Glutamatergic neuron (in vitro differentiated cells): ENCODE results near the gene KIF20B. TPM values are rescaled to one million over a fixed set of nuclear protein-coding genes. Genes with fewer than 3 reads are reported as not detected.

Experiments
- DNase-seq: peaks from one replicate; pipeline ENCODE4 v3.0.0; 2022
- H3K27ac Mint-ChIP-seq: one replicate; pipeline ENCODE4 v1.8.0; 2020; ENCODE audit warnings: mild to moderate bottlenecking, mixed read lengths, inconsistent platforms; ENCODE audit not compliant: unreplicated experiment
- H3K27me3 Mint-ChIP-seq: one replicate; pipeline ENCODE4 v1.8.0; 2020; ENCODE audit warnings: mild to moderate bottlenecking, moderate library complexity, mixed read lengths, inconsistent platforms; ENCODE audit not compliant: unreplicated experiment
- H3K36me3 Mint-ChIP-seq: one replicate; pipeline ENCODE4 v1.8.0; 2020; ENCODE audit warnings: mild to moderate bottlenecking, mixed read lengths, inconsistent platforms; ENCODE audit not compliant: unreplicated experiment
- H3K4me1 Mint-ChIP-seq: one replicate; pipeline ENCODE4 v1.8.0; 2020; ENCODE audit warnings: mild to moderate bottlenecking, low read depth, mixed read lengths, inconsistent platforms; ENCODE audit not compliant: unreplicated experiment
- H3K4me3 Mint-ChIP-seq: one replicate; pipeline ENCODE4 v1.8.0; 2020; ENCODE audit warnings: mild to moderate bottlenecking, mixed read lengths, inconsistent platforms; ENCODE audit not compliant: unreplicated experiment
- H3K9me3 Mint-ChIP-seq: one replicate; pipeline ENCODE4 v1.8.0; 2020; ENCODE audit warnings: mild to moderate bottlenecking, moderate library complexity, mixed read lengths, inconsistent platforms; ENCODE audit not compliant: unreplicated experiment
- total RNA-seq: library from RNA; stranded (reverse); fragmentation: NEBNext Ultra II Directional; extraction: Animal tissue kit (Norgen Biotek cat#: 25700); gene quantifications from one replicate; pipeline ENCODE4 v1.2.1, GENCODE V29; 2021; ENCODE audit not compliant: unreplicated experiment
- TF ChIP-seq, protein P1 (sequence below): fragments of 200-600 bp; sonication (generic); IDR thresholded peaks from one replicate; pipeline ENCODE4 v1.5.0; 2021; ENCODE audit not compliant: partially characterized antibody, unreplicated experiment

KIF20B gene
- total RNA-seq, 1 donor from 2014 or later: 10.7 TPM

- TF ChIP-seq, protein P1, sequence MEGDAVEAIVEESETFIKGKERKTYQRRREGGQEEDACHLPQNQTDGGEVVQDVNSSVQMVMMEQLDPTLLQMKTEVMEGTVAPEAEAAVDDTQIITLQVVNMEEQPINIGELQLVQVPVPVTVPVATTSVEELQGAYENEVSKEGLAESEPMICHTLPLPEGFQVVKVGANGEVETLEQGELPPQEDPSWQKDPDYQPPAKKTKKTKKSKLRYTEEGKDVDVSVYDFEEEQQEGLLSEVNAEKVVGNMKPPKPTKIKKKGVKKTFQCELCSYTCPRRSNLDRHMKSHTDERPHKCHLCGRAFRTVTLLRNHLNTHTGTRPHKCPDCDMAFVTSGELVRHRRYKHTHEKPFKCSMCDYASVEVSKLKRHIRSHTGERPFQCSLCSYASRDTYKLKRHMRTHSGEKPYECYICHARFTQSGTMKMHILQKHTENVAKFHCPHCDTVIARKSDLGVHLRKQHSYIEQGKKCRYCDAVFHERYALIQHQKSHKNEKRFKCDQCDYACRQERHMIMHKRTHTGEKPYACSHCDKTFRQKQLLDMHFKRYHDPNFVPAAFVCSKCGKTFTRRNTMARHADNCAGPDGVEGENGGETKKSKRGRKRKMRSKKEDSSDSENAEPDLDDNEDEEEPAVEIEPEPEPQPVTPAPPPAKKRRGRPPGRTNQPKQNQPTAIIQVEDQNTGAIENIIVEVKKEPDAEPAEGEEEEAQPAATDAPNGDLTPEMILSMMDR: no peak
- Mint-ChIP-seq H3K36me3 (no peaks in the 10 kb centered on the region), H3K4me3 (no peak overlapping the region), H3K4me1 (peaks cover 8% of the 10 kb centered on the region), H3K9me3 (no peaks in the 10 kb centered on the region), H3K27me3 (no peaks in the 10 kb centered on the region), H3K27ac (no peak overlapping the region)
- no peak for DNase-seq
Measured at GRCh38 chr10:89669985-89670384, 31.4 kb upstream of the KIF20B start.

GRCh38 chr10:89670926-89671325 lies 30.5 kb upstream of the KIF20B start:
- TF ChIP-seq, protein P1: no peak
- Mint-ChIP-seq H3K4me1 (peaks cover 8% of the 10 kb centered on the region), H3K27ac (no peak overlapping the region), H3K9me3 (no peaks in the 10 kb centered on the region), H3K27me3 (no peaks in the 10 kb centered on the region), H3K4me3 (no peak overlapping the region), H3K36me3 (no peaks in the 10 kb centered on the region)
- no peak for DNase-seq

- peaks cover 1% of the 10 kb centered on the region for H3K9me3 Mint-ChIP-seq
- no peaks in the 10 kb centered on the region for H3K4me1 Mint-ChIP-seq
- H3K27ac Mint-ChIP-seq: no peak overlapping the region
- no peaks in the 10 kb centered on the region for H3K36me3 Mint-ChIP-seq
- H3K4me3 Mint-ChIP-seq: no peak overlapping the region
- TF ChIP-seq, protein P1: no peak
- no peaks in the 10 kb centered on the region for H3K27me3 Mint-ChIP-seq
- DNase-seq: no peak
Measured at GRCh38 chr10:89677341-89677740, 24.0 kb upstream of the KIF20B start.

- Mint-ChIP-seq H3K9me3 (peaks cover 1% of the 10 kb centered on the region), H3K36me3 (no peaks in the 10 kb centered on the region)
- TF ChIP-seq, protein P1: no peak
Measured at GRCh38 chr10:89679986-89680385, 21.4 kb upstream of the KIF20B start.

GRCh38 chr10:89683883-89684282 lies 17.5 kb upstream of the KIF20B start:
- Mint-ChIP-seq H3K4me3 (no peak overlapping the region), H3K27ac (no peak overlapping the region), H3K27me3 (no peaks in the 10 kb centered on the region), H3K4me1 (peaks cover 4% of the 10 kb centered on the region), H3K9me3 (no peaks in the 10 kb centered on the region), H3K36me3 (no peaks in the 10 kb centered on the region)
- DNase-seq: no peak
- TF ChIP-seq, protein P1: no peak

More at GRCh38 chr10:89679986-89680385, 21.4 kb upstream of the KIF20B start:
- Mint-ChIP-seq H3K27ac (no peak overlapping the region), H3K4me1 (peaks cover 4% of the 10 kb centered on the region), H3K4me3 (no peak overlapping the region), H3K27me3 (no peaks in the 10 kb centered on the region)
- no peak for DNase-seq
